ENCODE results near the gene SORCS2.

Gene SORCS2

GRCh38 chr4:7510066-7510465 lies 317.7 kb downstream of the SORCS2 start:
- no peak for DNase-seq (ENCODE audit: low read depth, low spot score)
- no peak overlapping the region for H3K4me3 ChIP-seq (ENCODE audit: low read length)

DNA sequence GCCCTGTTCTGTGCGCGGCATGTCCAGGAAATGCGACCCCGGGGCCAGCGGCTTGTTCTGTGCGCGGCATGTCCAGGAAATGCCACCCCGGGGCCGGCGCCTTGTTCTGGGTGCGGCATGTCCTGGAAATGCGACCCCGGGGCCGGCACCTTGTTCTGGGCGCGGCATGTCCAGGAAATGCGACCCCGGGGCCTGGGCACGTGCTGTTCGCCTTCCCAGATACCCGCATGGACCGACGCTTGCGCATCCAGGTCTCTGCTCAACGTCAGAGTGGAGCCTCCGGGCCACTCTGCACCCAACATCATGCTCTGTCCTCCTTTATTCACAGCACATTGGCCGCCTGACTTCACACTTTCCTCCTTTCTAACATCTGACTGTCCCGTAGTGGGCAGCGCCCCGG lies 318.2 kb downstream of the SORCS2 start:
- H3K4me3 ChIP-seq (ENCODE audit: low read length), result no peak overlapping the region
- DNase-seq (ENCODE audit: low read depth, low spot score), result no peak

GRCh38 chr4:7511525-7511924 lies 319.2 kb downstream of the SORCS2 start:
- DNase-seq (ENCODE audit: low read depth, low spot score), result no peak

GRCh38 chr4:7512428-7512827 lies 320.1 kb downstream of the SORCS2 start:
- H3K4me3 ChIP-seq (ENCODE audit: low read length), result no peak overlapping the region
- DNase-seq (ENCODE audit: low read depth, low spot score), result no peak

More at GRCh38 chr4:7511525-7511924, 319.2 kb downstream of the SORCS2 start:
- no peak overlapping the region for H3K4me3 ChIP-seq (ENCODE audit: low read length)

DNA sequence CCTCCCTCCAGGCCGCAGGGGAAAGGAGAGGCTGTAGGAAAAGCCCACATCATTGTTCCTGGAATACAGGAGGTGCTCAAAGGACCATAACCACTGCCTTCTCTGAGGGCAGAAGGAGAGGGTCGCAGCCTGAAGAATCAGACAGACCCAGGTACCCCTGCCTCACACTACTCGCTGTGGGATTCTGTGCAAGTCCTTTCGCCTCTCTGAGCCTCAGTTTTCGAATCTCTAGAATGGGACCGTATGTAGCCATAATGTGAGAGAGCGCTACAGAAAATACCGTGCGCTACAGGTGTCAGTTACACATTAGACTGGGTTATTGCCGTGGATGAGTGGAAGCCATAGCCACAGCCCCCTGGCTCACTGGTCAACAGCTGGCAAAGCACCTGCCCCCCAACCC lies 320.6 kb downstream of the SORCS2 start:
- H3K4me3 ChIP-seq (ENCODE audit: low read length), result no peak overlapping the region
- DNase-seq (ENCODE audit: low read depth, low spot score), result no peak

DNA sequence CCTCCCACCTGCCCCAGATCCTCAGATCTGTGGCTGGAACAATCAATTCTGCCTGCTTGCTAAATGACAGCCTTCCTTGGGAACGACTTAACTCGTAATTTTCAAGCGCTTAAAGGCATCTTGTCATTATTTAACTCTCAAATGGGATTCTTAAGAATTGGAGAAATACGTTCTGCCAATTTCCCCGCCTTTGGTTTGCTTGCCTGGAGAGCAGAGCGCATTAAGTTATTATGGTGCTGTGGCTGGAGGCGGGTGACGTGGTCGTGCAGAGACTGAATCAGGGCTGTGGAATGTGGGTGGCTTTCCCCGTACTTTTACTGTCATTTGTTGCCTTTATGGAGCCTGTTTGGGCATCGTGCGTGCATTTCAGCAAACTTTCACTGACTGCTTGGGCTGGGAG lies 321.3 kb downstream of the SORCS2 start:
- DNase-seq (ENCODE audit: low read depth, low spot score), result no peak
- no peak overlapping the region for H3K4me3 ChIP-seq (ENCODE audit: low read length)

DNA sequence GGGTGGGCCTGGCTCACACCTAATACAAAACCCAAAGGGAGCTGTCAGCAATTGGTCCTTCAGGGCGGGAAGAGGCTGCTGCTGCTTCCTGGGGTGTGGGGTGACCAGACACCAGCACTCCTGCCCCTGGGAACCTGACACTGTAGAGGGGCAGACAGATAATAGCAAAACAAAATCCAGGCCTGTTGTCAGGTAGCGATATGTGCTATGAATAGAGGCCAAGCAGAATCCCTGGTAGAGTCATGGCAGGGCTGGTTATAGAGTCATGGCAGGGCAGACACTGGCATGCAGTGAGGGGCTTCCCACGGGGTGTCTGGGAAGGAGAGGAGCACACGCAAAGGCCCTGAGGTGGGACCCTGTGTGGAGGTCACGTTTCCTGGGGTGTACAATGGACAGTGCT lies 321.9 kb downstream of the SORCS2 start:
- DNase-seq (ENCODE audit: low read depth, low spot score), result no peak
- H3K4me3 ChIP-seq (ENCODE audit: low read length), result no peak overlapping the region

GRCh38 chr4:7514789-7515188 lies 322.5 kb downstream of the SORCS2 start:
- H3K4me3 ChIP-seq (ENCODE audit: low read length), result no peak overlapping the region
- DNase-seq (ENCODE audit: low read depth, low spot score), result no peak

DNA sequence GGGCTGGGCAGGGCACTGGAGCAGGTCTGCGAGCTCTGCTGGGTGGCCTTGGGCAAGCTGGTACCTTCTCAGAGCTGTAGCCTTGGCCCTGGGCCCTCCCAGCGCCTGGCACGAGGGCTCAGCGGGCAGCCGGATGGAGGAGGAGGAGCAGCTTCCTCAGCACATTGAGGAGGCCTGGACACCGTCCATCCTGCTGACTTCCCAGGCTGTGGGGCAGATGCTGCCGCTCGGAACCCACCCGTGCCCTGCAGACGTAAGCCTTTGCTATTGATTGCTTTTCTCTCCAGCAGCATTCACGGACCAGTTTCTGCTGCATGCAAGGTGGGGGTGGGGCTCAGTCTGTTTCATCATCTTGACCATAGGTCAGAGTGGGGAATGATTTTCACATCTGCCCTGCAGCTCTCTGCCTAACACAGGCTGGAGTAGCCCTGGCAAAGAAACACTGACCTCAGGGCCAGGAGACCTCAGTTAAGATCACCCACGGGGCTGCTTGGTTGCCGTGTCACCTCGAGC lies 323.1 kb downstream of the SORCS2 start:
- no peak overlapping the region for H3K4me3 ChIP-seq (ENCODE audit: low read length)
- DNase-seq (ENCODE audit: low read depth, low spot score), result no peak

DNA sequence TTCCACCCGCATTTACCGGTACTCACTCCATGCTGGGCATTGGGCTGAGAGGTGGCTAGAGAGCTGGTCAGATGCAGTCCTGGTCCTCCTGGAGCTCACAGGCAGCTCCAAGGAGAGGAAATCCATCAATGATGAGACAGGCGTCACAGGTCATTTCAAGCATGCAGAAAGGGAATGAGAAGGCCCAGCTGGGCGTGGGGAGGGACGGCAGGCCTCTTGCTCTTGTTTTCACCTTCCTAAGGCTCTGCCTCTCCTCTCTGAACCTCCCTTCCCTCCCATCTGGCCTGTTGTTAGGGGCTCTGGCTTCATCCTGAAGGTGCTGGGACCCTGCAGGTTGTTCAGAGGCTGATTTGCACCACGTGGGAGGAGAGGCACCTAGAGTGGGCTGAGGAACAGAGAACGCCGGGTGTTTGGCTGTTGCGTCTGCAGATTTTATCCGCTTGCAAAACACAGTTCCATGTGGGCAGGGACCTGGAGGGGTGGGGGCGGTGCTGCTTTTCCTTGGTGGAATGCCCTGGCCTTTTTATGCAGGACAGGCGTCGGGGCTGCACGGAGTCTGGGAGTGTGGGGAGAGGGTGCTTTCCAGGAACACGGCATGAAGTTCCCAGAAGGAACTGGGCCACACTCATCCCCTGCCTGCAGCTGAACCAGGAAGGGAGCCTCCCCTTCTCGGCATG lies 323.9 kb downstream of the SORCS2 start:
- no peak for DNase-seq (ENCODE audit: low read depth, low spot score)

DNA sequence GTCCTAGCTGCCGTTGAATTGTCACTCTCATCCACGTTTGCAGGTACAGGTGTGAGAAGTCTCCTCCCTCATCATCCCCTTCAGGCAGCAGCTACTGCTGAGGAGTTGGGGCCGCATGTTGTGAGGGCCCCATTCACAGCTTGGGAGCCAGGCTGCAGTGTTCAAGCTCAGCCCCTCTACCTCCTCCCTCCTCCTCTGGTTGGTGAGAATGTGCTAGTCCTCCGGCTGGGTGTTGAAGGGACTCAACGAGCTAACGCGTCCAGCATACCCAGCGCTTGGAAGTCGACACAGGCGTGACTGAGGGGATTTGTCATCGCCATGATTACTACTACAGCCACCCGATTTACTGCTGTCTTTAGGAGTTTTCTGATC lies 324.4 kb downstream of the SORCS2 start:
- no peak overlapping the region for H3K4me3 ChIP-seq (ENCODE audit: low read length)
- no peak for DNase-seq (ENCODE audit: low read depth, low spot score)

More for the DNA sequence above, 323.9 kb downstream of the SORCS2 start:
- H3K4me3 ChIP-seq (ENCODE audit: low read length), result no peak overlapping the region

DNA sequence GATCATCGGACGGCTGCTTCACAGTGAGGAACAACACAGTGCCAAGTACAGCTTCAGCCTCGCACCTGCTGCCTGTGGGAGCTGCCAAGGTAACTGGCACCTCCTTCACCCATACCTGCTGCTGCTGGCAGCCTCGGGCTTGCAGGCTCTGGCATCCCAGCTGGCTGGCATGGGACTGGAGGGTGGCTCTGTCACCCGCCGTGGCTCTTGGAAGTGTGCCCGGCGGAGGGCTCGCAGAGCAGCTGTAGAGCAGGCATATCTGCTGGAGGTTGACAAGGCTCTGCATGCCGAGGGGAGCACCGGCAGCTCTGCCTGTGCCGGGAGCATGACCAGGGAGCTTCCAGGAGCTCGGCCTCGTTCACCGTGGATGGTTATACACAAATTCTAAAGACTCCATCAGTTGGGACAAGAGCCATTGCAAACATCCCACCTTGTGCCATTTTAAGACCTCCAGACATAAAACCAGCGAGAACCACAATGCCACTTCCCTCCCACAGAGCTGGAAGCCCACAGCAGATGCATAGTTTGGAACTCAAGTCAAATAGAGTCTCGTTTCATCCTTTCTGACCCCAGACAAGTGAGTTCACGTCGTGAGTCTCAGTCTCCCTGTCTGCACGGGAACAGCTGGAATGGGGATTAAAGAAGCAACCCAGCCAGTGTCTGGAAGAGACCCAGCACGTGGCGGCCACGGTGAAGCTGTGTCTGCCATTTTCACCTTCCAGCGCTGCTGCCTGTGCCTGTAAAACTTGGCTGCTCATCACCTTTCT lies 326.7 kb downstream of the SORCS2 start:
- peak; percentile 5 for DNase-seq (ENCODE audit: low read depth, low spot score)
- no peak overlapping the region for H3K4me3 ChIP-seq (ENCODE audit: low read length)

- no peak for DNase-seq (ENCODE audit: low read depth, low spot score)
Observed at GRCh38 chr4:7519638-7520376, 327.5 kb downstream of the SORCS2 start.

GRCh38 chr4:7521666-7522065 lies 329.3 kb downstream of the SORCS2 start:
- no peak for DNase-seq (ENCODE audit: low read depth, low spot score)
- no peak overlapping the region for H3K4me3 ChIP-seq (ENCODE audit: low read length)

More at GRCh38 chr4:7519638-7520376, 327.5 kb downstream of the SORCS2 start:
- no peak overlapping the region for H3K4me3 ChIP-seq (ENCODE audit: low read length)

DNA sequence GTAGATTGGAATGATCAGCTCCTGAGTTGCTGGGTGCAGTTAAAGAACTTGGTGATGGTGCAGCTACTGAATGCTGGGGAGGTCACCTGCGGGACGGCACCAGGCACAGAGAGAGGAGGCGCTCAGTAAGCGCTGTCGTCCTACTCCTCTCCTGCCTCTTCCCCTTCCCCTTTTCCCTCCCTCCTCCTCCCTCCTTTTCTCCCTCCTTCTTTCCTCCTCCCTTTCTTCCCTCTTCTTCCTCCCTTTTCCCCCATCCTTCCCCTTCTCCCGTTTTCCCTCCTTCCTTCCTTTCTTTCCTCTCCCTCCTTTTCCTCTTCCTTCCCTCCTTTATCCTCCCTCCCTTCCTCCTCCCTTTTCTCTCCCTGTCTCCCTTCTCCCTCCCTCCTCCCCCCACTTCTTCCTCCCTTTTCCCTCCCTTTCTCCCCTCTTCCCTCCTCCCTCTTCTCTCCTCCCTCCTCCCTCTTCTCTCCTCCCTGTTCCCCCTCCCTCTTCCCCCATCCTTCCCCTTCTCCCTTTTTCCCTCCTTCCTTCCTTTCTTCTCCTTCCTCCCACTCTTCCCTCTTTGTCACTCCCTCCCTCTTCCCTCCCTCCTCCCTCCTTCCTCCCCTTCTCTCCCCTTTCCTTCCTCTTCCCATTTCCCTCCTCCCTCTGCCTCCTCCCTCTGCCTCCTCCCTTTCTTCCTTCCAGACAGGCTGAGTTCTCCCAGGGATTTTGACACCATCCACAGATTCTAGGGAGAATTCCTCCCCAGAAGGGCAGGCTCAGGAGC lies 330.3 kb downstream of the SORCS2 start:
- DNase-seq (ENCODE audit: low read depth, low spot score), result no peak
- H3K4me3 ChIP-seq (ENCODE audit: low read length), result no peak overlapping the region

- no peak overlapping the region for H3K4me3 ChIP-seq (ENCODE audit: low read length)
- DNase-seq (ENCODE audit: low read depth, low spot score), result no peak
Observed at GRCh38 chr4:7523526-7523925, 331.2 kb downstream of the SORCS2 start.

- DNase-seq (ENCODE audit: low read depth, low spot score), result peak; percentile 47
- no peak overlapping the region for H3K4me3 ChIP-seq (ENCODE audit: low read length)
Observed at GRCh38 chr4:7524064-7524682, 331.8 kb downstream of the SORCS2 start.

DNA sequence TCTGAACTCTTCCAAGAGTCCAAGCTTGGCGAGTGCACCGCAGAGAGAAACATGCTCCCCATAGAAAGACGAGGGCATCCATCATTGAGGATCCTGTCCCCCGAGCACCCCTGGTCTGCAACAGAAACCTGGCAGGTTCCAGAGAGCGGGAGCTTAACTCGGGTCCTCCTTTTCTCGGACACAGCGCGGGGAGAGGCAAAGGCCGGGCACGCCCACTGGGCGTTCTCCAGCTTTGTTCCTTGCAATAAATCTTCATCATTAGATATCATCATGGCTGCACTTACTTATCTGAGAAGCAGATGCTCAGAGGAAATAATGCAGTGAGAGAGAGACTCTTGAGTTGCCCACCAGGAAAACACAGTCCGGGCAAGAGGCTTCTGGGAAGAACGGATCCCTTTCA lies 332.5 kb downstream of the SORCS2 start:
- no peak overlapping the region for H3K4me3 ChIP-seq (ENCODE audit: low read length)

DNA sequence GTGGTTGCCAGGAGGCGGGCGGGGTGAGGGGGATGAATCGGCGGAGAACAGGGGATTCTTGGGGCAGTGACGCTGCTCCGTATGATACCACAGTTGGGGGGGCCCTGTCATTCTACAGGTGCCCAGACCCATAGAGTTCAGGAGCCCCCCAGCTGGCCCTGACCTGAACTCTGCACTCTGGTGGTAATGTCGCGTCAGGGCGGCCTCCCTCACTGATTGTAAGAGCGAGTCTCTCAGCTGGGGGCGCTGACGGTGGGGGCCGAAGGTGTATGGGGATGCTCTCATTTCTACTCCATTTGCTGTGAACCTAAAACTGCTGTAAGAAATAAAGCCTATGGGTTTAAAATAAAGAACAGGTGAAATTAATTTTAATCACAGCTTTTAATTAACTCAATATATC lies 334.2 kb downstream of the SORCS2 start:
- H3K4me3 ChIP-seq (ENCODE audit: low read length), result no peak overlapping the region
- no peak for DNase-seq (ENCODE audit: low read depth, low spot score)

More for the DNA sequence above, 332.5 kb downstream of the SORCS2 start:
- no peak for DNase-seq (ENCODE audit: low read depth, low spot score)

Data from Jurkat, Clone E6-1 (cell line).